ENCODE results near the gene RPGRIP1.
"Not testable (repeated sequence)": the region's sequence is repeated elsewhere in the genome, so short reads cannot be mapped to it uniquely, and the experiment has no call there.

The RPGRIP1 gene

DNA sequence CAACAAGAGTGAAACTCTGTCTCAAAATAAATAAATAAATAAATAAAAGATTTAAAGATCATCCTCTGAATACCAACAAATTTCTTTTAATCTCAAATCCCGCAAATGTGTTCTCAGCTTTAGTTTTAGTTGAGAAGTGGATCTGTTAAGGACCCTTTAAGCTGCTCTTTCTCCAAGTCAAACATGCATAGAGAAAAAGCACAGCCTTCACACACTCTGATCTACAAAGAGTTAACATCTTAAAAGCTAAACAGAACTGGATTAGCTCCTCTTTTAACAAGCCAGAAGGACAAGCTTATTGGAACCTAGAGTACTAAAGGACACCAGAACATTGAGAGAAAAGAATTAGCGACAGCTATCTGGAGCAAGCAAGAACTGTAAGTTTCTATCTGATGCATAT, at the start of gene RPGRIP1:
RPGRIP1 (plus strand) TSS at position 301 of the 400 bp plus-strand sequence. CDS start 7,894 bp downstream, outside the sequence.
- DNase-seq, result peak in 1 of 2 experiments; percentile 70

DNA sequence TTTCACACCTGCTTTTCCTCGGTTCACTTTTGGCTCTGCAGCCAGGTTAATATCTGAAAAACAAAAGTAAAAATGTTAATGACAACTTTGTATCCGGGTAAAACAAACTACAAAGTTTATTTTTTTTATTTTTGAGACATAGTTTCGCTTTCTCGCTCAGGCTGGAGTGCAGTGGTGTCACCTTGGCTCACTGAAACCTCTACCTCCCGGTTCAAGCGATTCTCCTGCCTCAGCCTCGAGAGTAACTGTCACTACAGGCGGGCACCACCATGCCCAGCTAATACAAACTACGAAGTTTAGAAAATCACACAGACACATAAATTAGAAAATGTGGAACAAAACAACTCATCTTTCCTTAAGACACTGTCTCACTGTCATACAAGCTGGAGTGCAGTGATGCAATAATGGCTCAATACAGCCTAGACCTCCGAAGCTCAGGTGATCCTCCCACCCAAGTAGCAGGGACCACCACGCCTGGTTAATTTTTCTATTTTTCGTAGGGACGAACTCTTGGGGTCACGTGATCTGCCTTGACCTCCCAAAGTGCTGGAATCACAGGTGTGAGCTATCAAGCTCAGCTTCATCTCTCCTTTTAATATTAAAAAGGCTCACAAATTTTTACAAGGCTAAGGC, 48.7 kb upstream of the RPGRIP1 start:
- no peak for DNase-seq

GRCh38 chr14:21233457-21234076, 46.3 kb upstream of the RPGRIP1 start:
- DNase-seq, result peak in 1 of 2 experiments; percentile 40

DNA sequence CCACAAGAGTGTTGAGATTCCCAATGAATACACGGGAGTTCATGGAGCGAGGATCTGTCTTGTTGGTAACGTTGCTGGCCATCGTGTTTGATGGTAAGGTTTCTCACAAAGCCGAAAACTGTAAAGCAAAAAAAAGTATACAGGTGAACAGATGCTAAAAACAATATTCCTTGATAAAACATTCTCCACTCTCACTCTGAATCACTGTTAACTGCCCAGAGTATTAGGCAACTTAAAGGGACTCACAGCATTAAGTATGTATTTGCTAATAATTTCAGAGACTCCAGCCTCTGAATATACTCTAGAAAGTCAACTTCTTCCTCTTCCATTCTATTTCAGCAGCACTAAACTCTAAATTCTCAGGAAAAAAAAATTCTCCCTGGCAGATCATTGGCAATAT, 45.8 kb upstream of the RPGRIP1 start:
- no peak for DNase-seq

- no peak for DNase-seq
These were observed 42.7 kb upstream of the RPGRIP1 start for GRCh38 chr14:21236948-21237797.

DNA sequence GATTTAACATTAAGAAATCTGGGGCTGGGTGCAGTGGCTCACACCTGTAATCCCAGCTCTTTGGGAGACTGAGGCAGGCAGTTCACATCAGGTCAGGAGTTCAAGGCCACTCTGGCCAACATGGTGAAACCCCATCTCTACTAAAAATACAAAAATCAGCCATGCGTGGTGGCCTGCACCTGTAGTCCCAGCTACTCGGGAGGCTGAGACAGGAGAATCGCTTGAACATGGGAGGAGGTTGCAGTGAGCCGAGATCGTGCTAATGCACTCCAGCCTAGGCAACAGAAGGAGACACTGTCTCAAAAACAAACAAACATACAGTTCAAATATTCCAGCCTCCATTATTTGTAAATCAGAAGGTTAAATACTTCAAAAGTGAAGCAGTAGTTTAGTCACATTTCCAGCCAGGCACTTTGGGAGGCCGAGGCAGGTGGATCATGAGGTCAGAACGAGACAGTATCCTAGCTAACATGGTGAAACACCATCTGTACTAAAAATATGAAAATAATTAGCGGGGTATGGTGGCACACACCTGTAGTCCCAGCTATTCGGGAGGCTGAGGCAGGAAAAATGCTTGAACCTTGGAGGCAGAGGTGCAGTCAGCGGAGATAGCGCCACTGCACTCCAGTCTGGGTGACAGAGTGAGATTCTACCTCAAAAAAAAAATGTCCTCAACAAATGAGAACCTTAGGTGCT, 40.9 kb upstream of the RPGRIP1 start:
- DNase-seq, result no peak

GRCh38 chr14:21240417-21240816, 39.5 kb upstream of the RPGRIP1 start:
- DNase-seq, result no peak

DNA sequence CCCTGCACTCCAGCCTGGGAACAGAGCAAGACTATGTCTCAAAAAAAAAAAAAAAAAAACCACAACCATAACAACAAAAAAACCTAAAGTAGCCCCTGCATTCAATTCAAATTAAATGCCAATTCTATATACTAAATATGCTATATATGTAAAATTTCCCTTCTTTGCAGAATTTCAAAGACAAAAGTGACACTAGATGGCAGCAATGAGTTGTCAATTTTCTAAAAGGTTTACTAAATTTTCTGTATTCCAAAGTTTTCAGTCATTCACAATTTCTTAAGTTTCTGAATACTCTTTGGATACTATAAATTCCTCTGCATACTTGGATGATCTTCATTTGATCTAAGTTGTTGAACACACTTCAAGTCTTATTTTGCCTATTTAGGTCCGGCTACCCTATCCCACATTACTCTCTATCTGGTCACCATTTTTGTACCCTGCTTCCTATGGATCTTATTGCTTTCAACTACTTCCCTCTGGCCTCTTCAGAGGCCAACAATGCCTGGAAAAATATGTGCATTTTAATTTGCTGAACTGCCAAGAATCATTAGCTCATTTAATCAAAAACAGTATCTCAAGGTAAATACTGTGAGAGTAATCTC, 38.6 kb upstream of the RPGRIP1 start:
- DNase-seq, result peak in 1 of 2 experiments; percentile 41

DNA sequence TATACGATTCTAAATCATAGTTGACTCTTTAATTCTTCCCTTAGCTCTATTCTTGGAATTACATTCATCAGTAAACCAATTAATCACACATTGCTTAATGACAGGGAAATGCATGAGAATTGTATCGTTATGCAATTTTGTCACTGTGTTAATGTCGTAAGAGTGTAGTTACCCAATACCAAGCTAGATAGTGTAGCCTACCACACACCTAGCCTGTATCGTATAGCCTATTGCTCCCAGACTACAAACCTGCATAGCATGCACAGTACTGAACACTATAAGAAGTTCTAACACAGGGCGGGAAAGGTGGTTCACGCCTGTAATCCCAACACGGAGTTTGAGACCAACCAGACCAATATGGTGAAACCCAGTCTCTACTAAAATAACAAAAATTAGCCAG, 35.3 kb upstream of the RPGRIP1 start:
- DNase-seq, result no peak

DNA sequence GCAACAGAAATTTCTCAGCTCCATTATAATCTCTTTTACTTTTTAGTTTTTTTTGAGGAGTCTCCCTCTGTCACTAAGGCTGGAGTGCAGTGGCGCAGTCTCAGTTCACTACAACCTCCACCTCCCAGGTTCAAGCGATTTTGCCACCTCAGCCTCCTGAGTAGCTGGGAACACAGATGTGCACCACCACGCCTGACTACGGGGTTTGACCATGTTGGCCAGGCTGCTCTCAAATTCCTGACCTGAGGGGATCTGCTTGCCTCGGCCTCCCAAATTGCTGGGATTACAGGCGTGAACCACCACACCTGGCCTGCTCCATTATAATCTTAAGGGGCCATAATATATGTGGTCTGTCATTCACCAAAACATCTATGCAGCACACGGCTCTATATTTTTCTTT, 34.1 kb upstream of the RPGRIP1 start:
- DNase-seq, result no peak

DNA sequence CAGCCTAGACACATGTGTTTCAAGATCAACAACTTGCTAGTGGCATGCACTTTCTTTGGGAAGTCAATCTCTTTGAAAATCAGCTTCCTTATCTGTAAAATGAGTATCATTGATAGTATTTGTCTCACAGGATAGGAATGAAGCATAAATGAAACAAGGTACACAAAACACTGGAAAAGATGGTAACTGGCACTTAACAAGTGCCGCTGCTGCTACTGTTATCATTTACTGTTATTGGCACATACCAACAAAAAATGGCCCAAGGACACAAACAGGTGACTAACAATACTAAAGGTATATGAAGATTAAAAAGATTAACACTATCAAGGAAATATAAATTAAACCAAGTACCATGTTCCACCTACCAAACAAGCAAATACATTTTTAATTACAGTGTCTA, 31.5 kb upstream of the RPGRIP1 start:
- DNase-seq, result no peak

GRCh38 chr14:21248739-21249411, 31.0 kb upstream of the RPGRIP1 start:
- no peak for DNase-seq

- no peak for DNase-seq
These were observed 28.7 kb upstream of the RPGRIP1 start for GRCh38 chr14:21251215-21251614.

DNA sequence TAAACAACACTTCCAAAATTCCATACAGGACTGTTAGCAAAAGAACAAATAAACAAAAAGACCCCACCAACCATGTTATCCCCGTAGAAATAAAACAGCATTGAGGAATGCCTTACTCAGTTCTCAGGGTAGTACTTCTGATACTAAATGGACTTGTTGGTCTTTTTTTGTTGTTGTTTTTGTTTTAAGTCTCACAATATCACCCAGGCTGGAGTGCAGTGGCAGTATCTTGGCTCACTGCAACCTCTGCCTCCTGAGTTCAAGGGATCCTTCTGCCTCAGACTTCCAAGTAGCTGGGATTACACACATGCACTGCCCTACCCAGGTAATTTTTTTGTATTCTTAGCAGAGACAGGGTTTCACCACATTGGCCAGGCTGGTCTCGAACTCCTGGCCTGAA, 27.7 kb upstream of the RPGRIP1 start:
- no peak for DNase-seq

DNA sequence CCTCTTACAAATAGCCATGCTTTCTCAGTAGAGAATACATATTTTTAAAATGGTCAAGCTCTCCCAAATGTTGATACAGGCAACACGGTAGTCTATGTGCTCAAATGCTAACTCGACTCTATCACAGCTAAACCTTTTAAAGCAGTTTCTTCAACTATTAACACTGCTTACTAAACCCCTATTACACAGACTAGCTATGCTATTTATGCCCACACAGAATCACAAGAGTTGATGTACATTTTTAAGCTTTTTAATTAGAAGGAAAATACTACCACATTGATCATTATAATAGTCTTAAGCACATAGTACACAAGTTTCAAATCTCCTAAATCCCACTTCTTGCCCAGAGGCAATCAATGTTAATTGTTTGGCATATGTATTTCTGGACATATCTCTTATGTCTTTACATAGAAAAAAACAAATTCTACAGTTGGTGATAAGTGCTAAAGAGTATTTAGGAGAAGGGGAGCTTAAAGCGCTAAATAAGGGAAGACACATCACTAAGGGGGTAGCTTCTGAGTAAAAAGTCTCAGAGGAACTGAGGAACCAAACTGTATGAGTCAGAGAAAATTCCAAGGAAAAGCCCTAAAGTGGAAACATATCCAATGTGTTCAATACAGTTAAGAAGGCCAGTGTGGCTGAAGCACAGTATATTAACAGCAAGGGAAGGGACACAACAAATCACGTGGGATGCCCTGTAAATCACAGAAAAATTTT, 24.3 kb upstream of the RPGRIP1 start:
- DNase-seq, result no peak

GRCh38 chr14:21256102-21256447, 23.8 kb upstream of the RPGRIP1 start:
- DNase-seq, result not testable (repeated sequence)

GRCh38 chr14:21256539-21257393, 23.1 kb upstream of the RPGRIP1 start:
- DNase-seq, result no peak

- no peak for DNase-seq
These were observed 22.4 kb upstream of the RPGRIP1 start for GRCh38 chr14:21257394-21257909.

DNA sequence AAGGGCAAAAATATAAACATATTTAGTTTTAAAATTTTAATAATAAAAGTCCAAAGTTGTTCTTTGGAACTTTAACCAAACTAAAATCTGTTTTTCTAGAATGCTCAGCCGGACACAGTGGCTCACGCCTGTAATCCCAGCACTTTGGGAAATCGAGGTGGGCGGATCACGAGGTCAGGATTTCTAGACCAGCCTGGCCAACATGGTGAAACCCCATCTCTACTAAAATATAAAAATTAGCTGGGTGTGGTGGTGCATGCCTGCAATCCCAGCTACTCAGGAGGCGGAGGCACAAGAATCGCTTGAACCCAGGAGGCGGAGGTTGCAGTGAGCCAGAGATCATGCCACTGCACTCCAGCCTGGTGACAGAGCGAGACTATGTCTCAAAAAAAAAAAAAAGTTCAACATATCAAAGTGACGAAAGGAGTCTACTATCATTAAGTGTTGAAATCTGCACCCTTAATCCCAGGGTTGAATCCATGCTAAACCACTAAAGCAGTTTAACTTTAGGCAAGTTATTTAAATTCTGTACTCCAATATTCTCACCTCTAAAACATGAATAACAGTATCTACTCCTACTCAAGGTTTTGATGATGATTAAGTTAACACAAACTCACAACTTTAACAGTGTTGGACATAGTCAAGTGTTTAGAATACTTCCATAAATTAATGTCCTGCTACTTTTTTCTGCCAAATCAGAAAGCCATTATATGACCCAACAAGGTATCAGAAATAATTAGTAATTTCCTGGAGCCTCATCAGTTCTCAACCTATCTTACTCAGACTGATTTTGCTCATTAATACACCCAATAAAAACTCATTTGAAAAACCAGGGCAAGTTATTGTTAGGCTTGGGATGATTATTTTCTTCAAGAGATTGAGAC, 21.6 kb upstream of the RPGRIP1 start:
- no peak for DNase-seq
